IPS-NIHi7 (cell line): ENCODE data around the gene CCR4.
A peak's percentile ranks its signal among the peaks of the same experiment; 100 is the strongest.
"Not testable (repeated sequence)": the region's sequence is repeated elsewhere in the genome, so short reads cannot be mapped to it uniquely, and the experiment has no call there.

Experiments
- DNase-seq: peaks from one replicate; pipeline ENCODE4 v3.0.0; 2012; ENCODE audit warnings: mixed read lengths; ENCODE audit errors: extremely low spot score

The CCR4 gene

GRCh38 chr3:32951410-32951811 is at the start of gene CCR4:
TSS of gene CCR4 (plus strand) at chr3:32951644. CDS start at chr3:32953423, 1,779 bp downstream.
- DNase-seq = no peak

- DNase-seq = not testable (repeated sequence)
These were observed 48.5 kb upstream of the CCR4 start for GRCh38 chr3:32902887-32903371.

- DNase-seq = no peak
These were observed 47.5 kb upstream of the CCR4 start for GRCh38 chr3:32903953-32904352.

- DNase-seq = no peak
These were observed 41.4 kb upstream of the CCR4 start for GRCh38 chr3:32909999-32910398.

- DNase-seq = no peak
These were observed 40.5 kb upstream of the CCR4 start for GRCh38 chr3:32910954-32911353.

GRCh38 chr3:32912046-32912445 is 39.4 kb upstream of the CCR4 start:
- no peak for DNase-seq

GRCh38 chr3:32913790-32914446 is 37.5 kb upstream of the CCR4 start:
- DNase-seq = no peak

- DNase-seq = no peak
These were observed 31.5 kb upstream of the CCR4 start for GRCh38 chr3:32919920-32920319.

GRCh38 chr3:32922078-32922477 is 29.4 kb upstream of the CCR4 start:
- no peak for DNase-seq

GRCh38 chr3:32930161-32930560 is 21.3 kb upstream of the CCR4 start:
- DNase-seq = no peak

- DNase-seq = not testable (repeated sequence)
These were observed 20.2 kb upstream of the CCR4 start for GRCh38 chr3:32931273-32931672.

- DNase-seq = no peak
These were observed 17.2 kb upstream of the CCR4 start for GRCh38 chr3:32934150-32934742.

- DNase-seq = no peak
These were observed 14.1 kb upstream of the CCR4 start for GRCh38 chr3:32937331-32937730.

GRCh38 chr3:32939531-32940284 is 11.7 kb upstream of the CCR4 start:
- DNase-seq = not testable (repeated sequence)

GRCh38 chr3:32940726-32941125 is 10.7 kb upstream of the CCR4 start:
- no peak for DNase-seq

GRCh38 chr3:32945136-32945535 is 6.3 kb upstream of the CCR4 start:
- DNase-seq = no peak

- DNase-seq = not testable (repeated sequence)
These were observed 5.8 kb upstream of the CCR4 start for GRCh38 chr3:32945598-32945997.

GRCh38 chr3:32946973-32947788 is 4.3 kb upstream of the CCR4 start:
- no peak for DNase-seq

- peak; percentile 78 for DNase-seq
These were observed 3.6 kb upstream of the CCR4 start for GRCh38 chr3:32947789-32948238.

- DNase-seq = no peak
These were observed 2.6 kb upstream of the CCR4 start for GRCh38 chr3:32948625-32949445.

- no peak for DNase-seq
These were observed 928 bp upstream of the CCR4 start for GRCh38 chr3:32950516-32950915.
